Testis (tissue), 3 donors: ENCODE data around the gene AUTS2. TPM values are rescaled to one million over a fixed set of nuclear protein-coding genes. Genes with fewer than 3 reads are reported as not detected.
"Not testable (repeated sequence)": the region's sequence is repeated elsewhere in the genome, so short reads cannot be mapped to it uniquely, and the experiment has no call there.

Source experiments
- DNase-seq: peaks from one replicate; pipeline ENCODE4 v3.0.0-alpha.2; 2019
- H3K27ac ChIP-seq, 2 donors: fragments of 200-600 bp; sonication (generic); one replicate each; pipeline ENCODE4 v1.5.1; 2019
- H3K27me3 ChIP-seq: fragments of 200-600 bp; sonication (generic); one replicate; pipeline ENCODE4 v1.5.1; 2019
- H3K36me3 ChIP-seq: fragments of 200-600 bp; sonication (generic); one replicate; pipeline ENCODE4 v1.5.1; 2017; ENCODE audit warnings: low read depth; ENCODE audit errors: missing control alignments
- H3K4me1 ChIP-seq: fragments of 200-600 bp; sonication (generic); one replicate; pipeline ENCODE4 v1.5.1; 2019
- H3K4me3 ChIP-seq, 2 donors: fragments of 200-600 bp; sonication (generic); one replicate each; pipeline ENCODE4 v1.5.1; 2017 to 2019
- H3K9me3 ChIP-seq: fragments of 200-600 bp; sonication (generic); one replicate; pipeline ENCODE4 v1.5.1; 2017
- POLR2A ChIP-seq: fragments of 450-650 bp; IDR thresholded peaks from one replicate; pipeline ENCODE4 v1.6.1; 2017; ENCODE audit warnings: antibody characterized with exemption, mild to moderate bottlenecking, moderate library complexity
- WGBS, 2 donors: methylation state at CpG; one replicate each; pipeline ENCODE4 v1.1.5; 2018; 5-methylcytosine and 5-hydroxymethylcytosine counted together
- intact Hi-C: fragments of 100-400 bp; cut with DNase I; formaldehyde crosslinking; loops from one replicate; pipeline ENCODE4 v1.15.1; 2023; ENCODE audit warnings: low total_unique reads
- polyA plus RNA-seq: library from polyadenylated mRNA; stranded (reverse); fragments of 350-450 nt; fragmentation: Illumina TruSeq; extraction: RNeasy Lipid Tissue Mini Kit (QIAGEN cat#74804); gene quantifications from one replicate; pipeline ENCODE4 v1.2.3, GENCODE V29; 2014; ENCODE audit warnings: low read depth, low replicate concordance; ENCODE audit not compliant: insufficient read depth
- total RNA-seq, 2 donors: library from RNA; depleted of rRNA; stranded (reverse); fragments of >200 nt; gene quantifications; one replicate each; pipeline ENCODE4 v1.2.3, GENCODE V29; 2016
- TF ChIP-seq, protein P1 (sequence below), 3 experiments: fragments of 450-650 bp in 2 of 3; fragments of 200-600 bp in 1 of 3; sonication (generic) in 1 of 3; IDR thresholded peaks; one replicate each; pipeline ENCODE4 v1.5.1; 2016 to 2019; ENCODE audit warnings: antibody characterized with exemption in 3 of 3, mild to moderate bottlenecking in 2 of 3, moderate library complexity in 1 of 3

The AUTS2 gene
- total and polyA plus RNA-seq, 3 donors from 2014 or later, result 21.3 to 75.5 (median 56.1) TPM

DNA sequence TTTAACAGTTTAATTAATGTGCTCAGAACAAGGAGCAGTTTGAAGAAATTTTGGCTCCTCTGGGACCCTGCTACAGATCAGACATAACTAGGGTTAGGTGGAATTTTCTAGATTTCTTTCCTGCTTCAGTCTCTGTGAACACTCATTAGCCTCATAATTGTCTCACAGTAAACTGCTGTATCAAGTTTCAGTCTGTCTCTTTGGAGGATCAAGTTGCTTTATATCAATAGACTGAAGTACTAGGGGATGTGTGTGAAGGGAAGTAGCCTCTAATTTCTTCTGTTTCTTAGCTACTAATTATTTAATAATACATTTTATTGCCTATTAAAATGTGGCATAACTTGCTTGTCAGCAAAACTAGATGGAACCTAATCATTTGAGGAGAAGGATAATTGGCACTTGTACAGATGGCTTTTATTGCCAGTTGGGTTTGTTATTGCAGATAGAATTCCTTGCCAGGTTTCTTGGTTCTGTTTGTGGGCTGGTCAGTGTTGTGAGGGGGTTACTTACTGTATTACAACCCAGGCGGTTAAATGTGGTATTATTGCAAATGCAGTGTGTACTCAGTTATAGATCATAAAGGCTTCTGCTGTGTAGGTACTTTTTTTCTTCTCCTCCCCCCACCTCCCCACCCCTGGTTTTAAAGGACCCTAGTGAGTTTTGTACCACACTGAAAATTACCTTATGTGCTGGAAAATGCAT, 758.0 kb downstream of the AUTS2 start:
- TF ChIP-seq POLR2A, result no peak
- TF ChIP-seq, protein P1, sequence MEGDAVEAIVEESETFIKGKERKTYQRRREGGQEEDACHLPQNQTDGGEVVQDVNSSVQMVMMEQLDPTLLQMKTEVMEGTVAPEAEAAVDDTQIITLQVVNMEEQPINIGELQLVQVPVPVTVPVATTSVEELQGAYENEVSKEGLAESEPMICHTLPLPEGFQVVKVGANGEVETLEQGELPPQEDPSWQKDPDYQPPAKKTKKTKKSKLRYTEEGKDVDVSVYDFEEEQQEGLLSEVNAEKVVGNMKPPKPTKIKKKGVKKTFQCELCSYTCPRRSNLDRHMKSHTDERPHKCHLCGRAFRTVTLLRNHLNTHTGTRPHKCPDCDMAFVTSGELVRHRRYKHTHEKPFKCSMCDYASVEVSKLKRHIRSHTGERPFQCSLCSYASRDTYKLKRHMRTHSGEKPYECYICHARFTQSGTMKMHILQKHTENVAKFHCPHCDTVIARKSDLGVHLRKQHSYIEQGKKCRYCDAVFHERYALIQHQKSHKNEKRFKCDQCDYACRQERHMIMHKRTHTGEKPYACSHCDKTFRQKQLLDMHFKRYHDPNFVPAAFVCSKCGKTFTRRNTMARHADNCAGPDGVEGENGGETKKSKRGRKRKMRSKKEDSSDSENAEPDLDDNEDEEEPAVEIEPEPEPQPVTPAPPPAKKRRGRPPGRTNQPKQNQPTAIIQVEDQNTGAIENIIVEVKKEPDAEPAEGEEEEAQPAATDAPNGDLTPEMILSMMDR (IDR thresholded peaks at IDR 0.05), result no peak

DNA sequence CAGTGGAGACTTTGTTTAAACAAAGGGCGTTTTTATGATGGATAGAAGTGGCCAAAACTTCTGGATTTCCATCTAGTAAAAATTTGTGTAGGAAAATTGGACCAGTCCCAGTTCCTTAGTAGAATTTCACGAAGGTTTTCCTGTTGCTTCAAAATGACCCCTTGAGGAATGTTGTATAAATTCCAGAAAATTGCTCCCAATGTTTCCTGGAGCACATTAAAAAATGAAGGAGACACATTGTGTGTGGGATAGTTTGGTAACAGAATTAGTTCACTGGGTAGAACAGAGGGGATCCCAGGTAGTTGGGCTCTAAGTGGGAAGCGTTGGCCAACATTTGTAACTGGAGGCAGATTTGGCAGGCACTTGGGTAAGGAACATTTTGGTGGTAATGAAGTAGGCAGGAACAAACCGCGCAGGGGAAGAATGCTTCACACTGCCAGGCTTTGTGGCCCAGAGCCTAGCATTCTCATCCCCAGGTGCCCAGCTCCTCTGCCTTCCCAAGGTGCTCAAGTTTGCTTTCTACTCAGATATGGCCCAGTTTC, 758.6 kb downstream of the AUTS2 start:
- no peaks in the 10 kb centered on the region for H3K9me3 ChIP-seq
- 50 to 66% methylated on average over 5 of the region's 5 CpGs for WGBS, 2 donors
- intact Hi-C loops, result no loop called here
- H3K4me1 ChIP-seq, result no peaks in the 10 kb centered on the region
- DNase-seq, result no peak
- no peak overlapping the region for H3K27ac ChIP-seq
- H3K36me3 ChIP-seq, result no peaks in the 10 kb centered on the region
- no peak for TF ChIP-seq POLR2A
- TF ChIP-seq, protein P1 (IDR thresholded peaks at IDR 0.05), result no peak
- no peaks in the 10 kb centered on the region for H3K27me3 ChIP-seq
- H3K4me3 ChIP-seq, result no peak overlapping the region

More for the DNA sequence above, 758.0 kb downstream of the AUTS2 start:
- Histone ChIP-seq H3K36me3 (no peaks in the 10 kb centered on the region), H3K27me3 (no peaks in the 10 kb centered on the region), H3K9me3 (no peaks in the 10 kb centered on the region), H3K27ac (no peak overlapping the region), H3K4me1 (no peaks in the 10 kb centered on the region), H3K4me3 (no peak overlapping the region)
- intact Hi-C loops, result no loop called here
- 91 to 93% methylated on average over 1 of the region's 1 CpG for WGBS, 2 donors
- DNase-seq, result no peak

DNA sequence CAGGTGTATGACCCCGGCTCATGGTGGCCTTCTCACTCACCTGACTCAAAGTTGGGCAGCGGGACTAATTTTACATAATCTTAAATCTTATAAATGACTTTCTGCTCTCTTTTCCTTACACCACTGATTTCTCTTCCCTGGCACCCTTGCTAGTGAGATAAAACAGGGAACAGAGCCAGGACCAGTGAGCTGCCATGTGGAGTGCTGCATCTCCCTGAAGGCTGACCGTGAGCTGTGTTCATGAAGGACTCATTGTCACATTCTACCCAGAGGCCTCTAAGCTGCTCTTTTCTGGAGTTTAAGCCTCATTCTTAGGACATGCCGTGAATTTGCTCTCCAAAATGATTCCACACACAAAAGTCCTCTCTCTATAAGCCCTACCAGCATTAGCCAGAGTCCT, 762.3 kb downstream of the AUTS2 start:
- DNase-seq, result peak; percentile 69
- no peak for TF ChIP-seq POLR2A
- TF ChIP-seq, protein P1 (IDR thresholded peaks at IDR 0.05), result no peak

DNA sequence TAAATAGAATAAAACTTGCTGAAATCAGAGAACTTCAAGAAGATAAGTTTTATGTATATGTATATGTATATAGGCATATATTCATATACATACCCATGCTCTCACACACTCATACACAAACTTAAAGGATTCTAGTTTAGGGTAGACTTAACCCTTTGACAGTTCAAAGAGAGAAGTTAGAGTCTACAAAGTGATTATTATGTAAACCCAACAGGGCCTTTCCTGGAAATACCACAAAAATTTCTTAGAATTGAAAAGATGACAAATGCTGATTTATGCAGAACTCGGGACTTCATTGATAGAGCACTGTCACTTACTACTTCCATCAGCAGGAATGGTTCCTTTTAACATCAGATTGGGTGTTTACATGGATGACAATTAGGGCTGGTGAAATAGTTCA, 763.5 kb downstream of the AUTS2 start:
- no peak overlapping the region for H3K4me3 ChIP-seq
- H3K9me3 ChIP-seq, result no peaks in the 10 kb centered on the region
- no peak for TF ChIP-seq POLR2A
- TF ChIP-seq, protein P1 (IDR thresholded peaks at IDR 0.05), result no peak
- intact Hi-C loops, result no loop called here
- DNase-seq, result no peak
- H3K27me3 ChIP-seq, result no peaks in the 10 kb centered on the region
- H3K27ac ChIP-seq, result no peak overlapping the region
- no peaks in the 10 kb centered on the region for H3K4me1 ChIP-seq
- H3K36me3 ChIP-seq, result no peaks in the 10 kb centered on the region
- WGBS, 2 donors, result 70 to 83% methylated on average over 1 of the region's 1 CpG

More for the DNA sequence above, 762.3 kb downstream of the AUTS2 start:
- H3K27me3 ChIP-seq, result no peaks in the 10 kb centered on the region
- intact Hi-C loops, result no loop called here
- H3K36me3 ChIP-seq, result no peaks in the 10 kb centered on the region
- no peak overlapping the region for H3K27ac ChIP-seq
- no peaks in the 10 kb centered on the region for H3K4me1 ChIP-seq
- H3K4me3 ChIP-seq, result no peak overlapping the region
- no peaks in the 10 kb centered on the region for H3K9me3 ChIP-seq
- 75 to 83% methylated on average over 4 of the region's 4 CpGs for WGBS, 2 donors

DNA sequence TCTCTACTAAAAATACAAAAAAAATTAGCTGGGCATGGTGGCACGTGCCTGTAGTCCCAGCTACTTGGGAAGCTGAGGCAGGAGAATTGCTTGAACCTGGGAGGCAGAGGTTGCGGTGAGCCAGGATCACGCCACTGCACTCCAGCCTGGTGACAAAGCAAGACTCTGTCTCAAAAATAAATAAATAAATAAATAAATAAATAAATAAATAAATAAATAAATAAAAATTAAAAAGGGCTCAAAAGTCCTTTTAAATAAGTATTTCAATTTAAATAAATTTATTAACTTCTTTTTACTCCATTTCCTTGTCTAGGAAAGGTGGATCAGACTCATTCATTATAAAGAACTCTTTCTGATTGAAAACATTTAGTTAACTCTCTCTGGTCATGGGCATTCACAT, 766.1 kb downstream of the AUTS2 start:
- H3K4me1 ChIP-seq, intact Hi-C loops, H3K27ac ChIP-seq, H3K9me3 ChIP-seq, DNase-seq, H3K27me3 ChIP-seq, H3K36me3 ChIP-seq, H3K4me3 ChIP-seq: not testable (repeated sequence)
- WGBS, 2 donors, result 94 to 98% methylated on average over 3 of the region's 3 CpGs
